ENCODE results near the gene EXPH5. TPM values are rescaled to one million over a fixed set of nuclear protein-coding genes. Genes with fewer than 3 reads are reported as not detected.

EXPH5 gene
- total RNA-seq, 1 experiment from 2014 or later: 13.5 TPM

DNA sequence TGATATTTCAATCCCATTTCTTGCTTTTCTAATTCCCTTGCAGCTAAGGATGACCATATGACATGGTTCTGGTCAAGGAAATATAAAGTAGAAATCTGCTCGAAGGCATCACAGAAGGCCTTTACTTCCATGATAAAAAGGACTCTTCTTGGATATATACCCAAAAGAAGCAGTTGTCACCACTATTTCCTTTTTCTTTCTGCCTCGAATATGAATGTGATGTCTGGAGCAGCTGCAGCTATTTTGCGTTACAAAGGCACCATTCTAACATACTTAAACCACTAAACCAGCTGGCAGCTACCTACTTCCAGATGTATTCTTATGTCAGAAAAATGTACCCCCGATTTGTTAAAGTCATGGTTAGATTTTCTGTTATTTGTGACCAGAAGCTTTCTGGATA, 18.9 kb downstream of the EXPH5 start:
- Histone ChIP-seq H3K9ac (ENCODE audit: low read length) (no peak overlapping the region), H3K9me2 (replicated peaks; ENCODE audit: low read length) (no peaks in the 10 kb centered on the region), H3K9me3 (ENCODE audit: low read length) (no peaks in the 10 kb centered on the region), H3K27ac (ENCODE audit: low read length) (no peak overlapping the region), H3K4me2 (ENCODE audit: low read length) (no peak overlapping the region), H4K20me1 (ENCODE audit: low read length) (no peaks in the 10 kb centered on the region), H3K36me3 (ENCODE audit: low read depth, low read length) (peaks cover 7% of the 10 kb centered on the region; the same call in 1 of the 2 replicates), H3K79me2 (ENCODE audit: low read length) (peaks cover 28% of the 10 kb centered on the region), H3K27me3 (ENCODE audit: low read length) (no peaks in the 10 kb centered on the region), H2AFZ (ENCODE audit: low read length) (no peak overlapping the region), H3F3A (ENCODE audit: low read length, unreplicated experiment) (no peaks in the 10 kb centered on the region), H3K4me1 (ENCODE audit: insufficient read depth, low read length) (peaks cover 33% of the 10 kb centered on the region), H3K4me3 (ENCODE audit: low read length) (no peak overlapping the region)
- DNase-seq (no peak), ATAC-seq (no peak)
- CTCF ChIA-PET: no interaction called here
- intact Hi-C loops (cut with micrococcal nuclease): no loop called here
- POLR2A ChIA-PET (ENCODE audit: unreplicated experiment): no interaction called here
- no TSS peak for BruUV-seq (replicated peaks)
- TF ChIP-seq EZH2 (IDR thresholded peaks at IDR 0.05; ENCODE audit: low read length, unreplicated experiment): no peak
- no peak for TF ChIP-seq EZH2phosphoT487 (IDR thresholded peaks at IDR 0.05; ENCODE audit: borderline replicate concordance, low read length)
- TF ChIP-seq, protein P1, sequence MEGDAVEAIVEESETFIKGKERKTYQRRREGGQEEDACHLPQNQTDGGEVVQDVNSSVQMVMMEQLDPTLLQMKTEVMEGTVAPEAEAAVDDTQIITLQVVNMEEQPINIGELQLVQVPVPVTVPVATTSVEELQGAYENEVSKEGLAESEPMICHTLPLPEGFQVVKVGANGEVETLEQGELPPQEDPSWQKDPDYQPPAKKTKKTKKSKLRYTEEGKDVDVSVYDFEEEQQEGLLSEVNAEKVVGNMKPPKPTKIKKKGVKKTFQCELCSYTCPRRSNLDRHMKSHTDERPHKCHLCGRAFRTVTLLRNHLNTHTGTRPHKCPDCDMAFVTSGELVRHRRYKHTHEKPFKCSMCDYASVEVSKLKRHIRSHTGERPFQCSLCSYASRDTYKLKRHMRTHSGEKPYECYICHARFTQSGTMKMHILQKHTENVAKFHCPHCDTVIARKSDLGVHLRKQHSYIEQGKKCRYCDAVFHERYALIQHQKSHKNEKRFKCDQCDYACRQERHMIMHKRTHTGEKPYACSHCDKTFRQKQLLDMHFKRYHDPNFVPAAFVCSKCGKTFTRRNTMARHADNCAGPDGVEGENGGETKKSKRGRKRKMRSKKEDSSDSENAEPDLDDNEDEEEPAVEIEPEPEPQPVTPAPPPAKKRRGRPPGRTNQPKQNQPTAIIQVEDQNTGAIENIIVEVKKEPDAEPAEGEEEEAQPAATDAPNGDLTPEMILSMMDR (conservative IDR thresholded peaks at IDR 0.05; ENCODE audit: low read depth, low read length): no peak

DNA sequence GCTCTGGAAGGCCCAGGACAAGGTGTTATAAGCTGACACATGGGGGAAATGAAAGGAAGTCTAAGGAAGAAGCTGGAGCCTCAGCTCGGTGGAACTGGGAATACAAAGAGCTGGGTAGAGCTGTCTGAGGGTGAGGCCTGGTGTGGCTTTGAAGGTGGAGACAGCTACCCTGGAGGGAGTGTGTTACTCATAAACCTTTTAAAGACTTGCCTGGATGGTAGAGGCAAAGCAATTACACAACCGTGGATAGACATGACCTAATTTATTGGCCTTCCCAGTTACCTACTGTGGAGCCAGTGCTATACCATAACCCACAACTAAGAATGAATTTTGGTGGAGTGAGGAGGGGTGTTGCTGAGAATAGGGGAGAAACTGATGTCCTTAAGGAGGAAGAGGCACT, 22.6 kb downstream of the EXPH5 start:
- Histone ChIP-seq H3K4me3 (ENCODE audit: low read length) (no peak overlapping the region), H3K4me2 (ENCODE audit: low read length) (peak overlapping the region; percentile 63), H3K9me2 (replicated peaks; ENCODE audit: low read length) (no peaks in the 10 kb centered on the region), H3K27ac (ENCODE audit: low read length) (0 out of 2 replicates have a peak overlapping the region, but pooled peaks have one; percentile 30), H3K79me2 (ENCODE audit: low read length) (peaks cover 22% of the 10 kb centered on the region), H3F3A (ENCODE audit: low read length, unreplicated experiment) (no peaks in the 10 kb centered on the region), H4K20me1 (ENCODE audit: low read length) (no peaks in the 10 kb centered on the region), H3K4me1 (ENCODE audit: insufficient read depth, low read length) (peaks cover 23% of the 10 kb centered on the region), H3K9me3 (ENCODE audit: low read length) (no peaks in the 10 kb centered on the region), H3K9ac (ENCODE audit: low read length) (no peak overlapping the region), H2AFZ (ENCODE audit: low read length) (no peak overlapping the region), H3K36me3 (ENCODE audit: low read depth, low read length) (no peaks in the 10 kb centered on the region), H3K27me3 (ENCODE audit: low read length) (no peaks in the 10 kb centered on the region)
- BruUV-seq (replicated peaks): no TSS peak
- ATAC-seq (peak; percentile 84), DNase-seq (peak; percentile 63)
- POLR2A ChIA-PET (ENCODE audit: unreplicated experiment): interaction anchor here (0.6 kb wide), 2 partner anchors 71 to 91 kb away, joined by 3 read pairs; no protein-coding TSS in a partner anchor
- intact Hi-C loops (cut with micrococcal nuclease): no loop called here
- TF ChIP-seq, protein P1 (conservative IDR thresholded peaks at IDR 0.05; ENCODE audit: low read depth, low read length): no peak
- TF ChIP-seq EZH2 (IDR thresholded peaks at IDR 0.05; ENCODE audit: low read length, unreplicated experiment): no peak
- TF ChIP-seq EZH2phosphoT487 (IDR thresholded peaks at IDR 0.05; ENCODE audit: borderline replicate concordance, low read length): no peak
- CTCF ChIA-PET: no interaction called here

DNA sequence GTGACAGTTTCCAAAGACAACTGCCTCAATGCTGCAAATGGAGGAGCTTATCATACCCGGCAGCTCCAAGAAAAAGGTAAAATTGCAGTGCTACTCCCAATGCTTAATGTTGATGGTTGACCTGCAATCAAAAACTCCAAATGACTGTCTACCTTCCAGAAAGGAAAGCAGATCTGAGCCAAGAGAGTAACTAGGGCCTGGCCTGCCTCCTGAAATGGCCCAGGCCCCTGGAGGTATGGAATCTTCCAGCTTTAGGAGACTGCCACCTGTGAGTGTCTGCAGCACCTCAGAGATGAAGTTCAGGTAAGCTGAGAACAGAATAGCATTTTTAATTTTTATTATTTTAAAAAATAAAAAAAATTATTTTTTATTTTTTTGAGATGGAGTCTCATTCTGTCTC, 23.7 kb downstream of the EXPH5 start:
- Histone ChIP-seq H3K4me1 (ENCODE audit: insufficient read depth, low read length) (peaks cover 23% of the 10 kb centered on the region), H3K4me3 (ENCODE audit: low read length) (no peak overlapping the region), H3F3A (ENCODE audit: low read length, unreplicated experiment) (no peaks in the 10 kb centered on the region), H3K27ac (ENCODE audit: low read length) (no peak overlapping the region), H3K4me2 (ENCODE audit: low read length) (no peak overlapping the region), H3K79me2 (ENCODE audit: low read length) (peaks cover 16% of the 10 kb centered on the region; the same call in 1 of the 2 replicates), H3K9ac (ENCODE audit: low read length) (no peak overlapping the region), H3K27me3 (ENCODE audit: low read length) (no peaks in the 10 kb centered on the region), H4K20me1 (ENCODE audit: low read length) (no peaks in the 10 kb centered on the region), H2AFZ (ENCODE audit: low read length) (no peak overlapping the region), H3K9me3 (ENCODE audit: low read length) (no peaks in the 10 kb centered on the region), H3K9me2 (replicated peaks; ENCODE audit: low read length) (no peaks in the 10 kb centered on the region), H3K36me3 (ENCODE audit: low read depth, low read length) (no peaks in the 10 kb centered on the region)
- ATAC-seq: no peak
- POLR2A ChIA-PET (ENCODE audit: unreplicated experiment): interaction anchor here (0.6 kb wide), 1 partner anchor 10 kb away, joined by 3 read pairs; no protein-coding TSS in a partner anchor
- BruUV-seq (replicated peaks): no TSS peak
- no peak for DNase-seq
- TF ChIP-seq EZH2phosphoT487 (IDR thresholded peaks at IDR 0.05; ENCODE audit: borderline replicate concordance, low read length) (no peak), EZH2 (IDR thresholded peaks at IDR 0.05; ENCODE audit: low read length, unreplicated experiment) (no peak)
- TF ChIP-seq, protein P1 (conservative IDR thresholded peaks at IDR 0.05; ENCODE audit: low read depth, low read length): no peak
- intact Hi-C loops (cut with micrococcal nuclease): no loop called here
- CTCF ChIA-PET: interaction anchor here (0.6 kb wide), 1 partner anchor 50 kb away, joined by 4 read pairs; no protein-coding TSS in a partner anchor
